Liver (tissue), 4 donors: ENCODE data around the gene COMMD6. TPM values are rescaled to one million over a fixed set of nuclear protein-coding genes. Genes with fewer than 3 reads are reported as not detected.

Experiments
- polyA plus RNA-seq, 2 donors: library from polyadenylated mRNA; stranded (reverse) in 1 of 2; unstranded in 1 of 2; fragments of 200-250 nt in 1 of 2; fragments of >200 nt in 1 of 2; fragmentation: Nextera tagmentation in 1 of 2; extraction: Ambion mirVana in 1 of 2; gene quantifications; one replicate each; pipeline versions ENCODE4 v1.2.1 to v1.2.3, GENCODE V29; 2013 to 2015
- total RNA-seq, 2 donors: library from RNA; depleted of rRNA; stranded (reverse); fragments of >200 nt; gene quantifications; one replicate each; pipeline ENCODE4 v1.2.3, GENCODE V29; 2014
- donor health status: healthy.
- donor health status: healthy.
- donor health status: healthy.

The COMMD6 gene
- total and polyA plus RNA-seq, 4 donors, result 10.1 to 149 (median 44.4) TPM

Other genes with a start within 250 kb of the COMMD6 start
- gene TBC1D4, start 55.7 kb downstream of the COMMD6 start, total RNA-seq, result 10 to 100 TPM in 1 of 2 donors, 1 to 10 TPM in 1; 9.2 to 11.1 TPM
- 1 to 10 TPM; 2.3 to 3.8 TPM for gene TBC1D4, start 55.7 kb downstream of the COMMD6 start, polyA plus RNA-seq
- gene UCHL3, start 11.9 kb upstream of the COMMD6 start, total RNA-seq, result 10 to 100 TPM; 13.1 to 15.6 TPM
- 10 to 100 TPM; 23.7 to 55.8 TPM for gene UCHL3, start 11.9 kb upstream of the COMMD6 start, polyA plus RNA-seq
- 10 to 100 TPM; 32.2 to 69.6 TPM for gene LMO7, start 98.5 kb upstream of the COMMD6 start, total RNA-seq
- gene LMO7, start 98.5 kb upstream of the COMMD6 start, polyA plus RNA-seq, result 10 to 100 TPM; 17.5 to 44.2 TPM